ENCODE data around the gene MZT2A.

DNA sequence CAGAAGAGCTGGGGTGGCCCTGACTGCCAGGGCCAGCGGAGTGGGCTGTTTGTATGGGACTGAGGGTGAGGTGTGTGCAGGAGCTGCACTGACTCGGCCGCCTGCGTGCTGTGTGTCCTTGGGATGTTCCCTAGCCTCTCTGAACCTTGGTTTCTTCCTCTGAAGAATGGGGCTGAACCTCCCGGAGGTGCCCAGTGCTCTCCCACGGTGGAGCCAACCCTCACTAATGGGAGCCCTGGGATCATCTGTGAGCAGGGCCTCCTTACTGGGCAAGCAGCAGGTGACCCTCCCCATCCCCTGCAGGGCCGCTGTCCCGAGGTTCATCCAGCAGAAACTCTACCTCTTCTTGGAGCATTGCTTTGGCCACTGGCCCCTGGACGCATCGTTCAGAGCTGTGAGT lies 23.8 kb upstream of the MZT2A start:
- TF ChIP-seq, protein P1, sequence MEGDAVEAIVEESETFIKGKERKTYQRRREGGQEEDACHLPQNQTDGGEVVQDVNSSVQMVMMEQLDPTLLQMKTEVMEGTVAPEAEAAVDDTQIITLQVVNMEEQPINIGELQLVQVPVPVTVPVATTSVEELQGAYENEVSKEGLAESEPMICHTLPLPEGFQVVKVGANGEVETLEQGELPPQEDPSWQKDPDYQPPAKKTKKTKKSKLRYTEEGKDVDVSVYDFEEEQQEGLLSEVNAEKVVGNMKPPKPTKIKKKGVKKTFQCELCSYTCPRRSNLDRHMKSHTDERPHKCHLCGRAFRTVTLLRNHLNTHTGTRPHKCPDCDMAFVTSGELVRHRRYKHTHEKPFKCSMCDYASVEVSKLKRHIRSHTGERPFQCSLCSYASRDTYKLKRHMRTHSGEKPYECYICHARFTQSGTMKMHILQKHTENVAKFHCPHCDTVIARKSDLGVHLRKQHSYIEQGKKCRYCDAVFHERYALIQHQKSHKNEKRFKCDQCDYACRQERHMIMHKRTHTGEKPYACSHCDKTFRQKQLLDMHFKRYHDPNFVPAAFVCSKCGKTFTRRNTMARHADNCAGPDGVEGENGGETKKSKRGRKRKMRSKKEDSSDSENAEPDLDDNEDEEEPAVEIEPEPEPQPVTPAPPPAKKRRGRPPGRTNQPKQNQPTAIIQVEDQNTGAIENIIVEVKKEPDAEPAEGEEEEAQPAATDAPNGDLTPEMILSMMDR (IDR thresholded peaks at IDR 0.05), result no peak
- TF ChIP-seq SIN3A (IDR thresholded peaks at IDR 0.05; ENCODE audit: borderline replicate concordance, low read depth, low read length) (no peak), YY1 (IDR thresholded peaks at IDR 0.05; ENCODE audit: low read depth) (no peak), NFIC (IDR thresholded peaks at IDR 0.05; ENCODE audit: borderline replicate concordance) (no peak), TAF1 (IDR thresholded peaks at IDR 0.05; ENCODE audit: borderline replicate concordance, low read depth, low read length) (no peak), SMC3 (IDR thresholded peaks at IDR 0.05; ENCODE audit: low read depth, low read length) (no peak), POLR2AphosphoS5 (IDR thresholded peaks at IDR 0.05; ENCODE audit: low read depth, low read length) (no peak), TEAD4 (IDR thresholded peaks at IDR 0.05; ENCODE audit: borderline replicate concordance, insufficient read depth) (no peak), MXI1 (IDR thresholded peaks at IDR 0.05; ENCODE audit: low read depth, low read length) (no peak)
- TF ChIP-seq, protein P2, sequence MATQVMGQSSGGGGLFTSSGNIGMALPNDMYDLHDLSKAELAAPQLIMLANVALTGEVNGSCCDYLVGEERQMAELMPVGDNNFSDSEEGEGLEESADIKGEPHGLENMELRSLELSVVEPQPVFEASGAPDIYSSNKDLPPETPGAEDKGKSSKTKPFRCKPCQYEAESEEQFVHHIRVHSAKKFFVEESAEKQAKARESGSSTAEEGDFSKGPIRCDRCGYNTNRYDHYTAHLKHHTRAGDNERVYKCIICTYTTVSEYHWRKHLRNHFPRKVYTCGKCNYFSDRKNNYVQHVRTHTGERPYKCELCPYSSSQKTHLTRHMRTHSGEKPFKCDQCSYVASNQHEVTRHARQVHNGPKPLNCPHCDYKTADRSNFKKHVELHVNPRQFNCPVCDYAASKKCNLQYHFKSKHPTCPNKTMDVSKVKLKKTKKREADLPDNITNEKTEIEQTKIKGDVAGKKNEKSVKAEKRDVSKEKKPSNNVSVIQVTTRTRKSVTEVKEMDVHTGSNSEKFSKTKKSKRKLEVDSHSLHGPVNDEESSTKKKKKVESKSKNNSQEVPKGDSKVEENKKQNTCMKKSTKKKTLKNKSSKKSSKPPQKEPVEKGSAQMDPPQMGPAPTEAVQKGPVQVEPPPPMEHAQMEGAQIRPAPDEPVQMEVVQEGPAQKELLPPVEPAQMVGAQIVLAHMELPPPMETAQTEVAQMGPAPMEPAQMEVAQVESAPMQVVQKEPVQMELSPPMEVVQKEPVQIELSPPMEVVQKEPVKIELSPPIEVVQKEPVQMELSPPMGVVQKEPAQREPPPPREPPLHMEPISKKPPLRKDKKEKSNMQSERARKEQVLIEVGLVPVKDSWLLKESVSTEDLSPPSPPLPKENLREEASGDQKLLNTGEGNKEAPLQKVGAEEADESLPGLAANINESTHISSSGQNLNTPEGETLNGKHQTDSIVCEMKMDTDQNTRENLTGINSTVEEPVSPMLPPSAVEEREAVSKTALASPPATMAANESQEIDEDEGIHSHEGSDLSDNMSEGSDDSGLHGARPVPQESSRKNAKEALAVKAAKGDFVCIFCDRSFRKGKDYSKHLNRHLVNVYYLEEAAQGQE (IDR thresholded peaks at IDR 0.05; ENCODE audit: low read depth, low read length), result no peak
- TF ChIP-seq, protein P3, sequence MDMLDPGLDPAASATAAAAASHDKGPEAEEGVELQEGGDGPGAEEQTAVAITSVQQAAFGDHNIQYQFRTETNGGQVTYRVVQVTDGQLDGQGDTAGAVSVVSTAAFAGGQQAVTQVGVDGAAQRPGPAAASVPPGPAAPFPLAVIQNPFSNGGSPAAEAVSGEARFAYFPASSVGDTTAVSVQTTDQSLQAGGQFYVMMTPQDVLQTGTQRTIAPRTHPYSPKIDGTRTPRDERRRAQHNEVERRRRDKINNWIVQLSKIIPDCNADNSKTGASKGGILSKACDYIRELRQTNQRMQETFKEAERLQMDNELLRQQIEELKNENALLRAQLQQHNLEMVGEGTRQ (IDR thresholded peaks at IDR 0.05; ENCODE audit: borderline replicate concordance, low read depth, low read length), result no peak

All from SK-N-SH (cell line).